Stimulated activated effector memory CD8-positive, alpha-beta T cell treated with anti-CD3 and anti-CD28 coated beads, Interleukin-12 subunit alpha, Interleukin-12 subunit beta, amount 100 ng/mL, for 72 hours (primary cell): ENCODE measurements around the gene BDKRB2.

Experiments used
- ATAC-seq: fragments of 150-1000 bp; cut with Tn5 transposase; 2 replicates; pipeline ENCODE4 v1.10.0; 2021
- DNase-seq, 2 donors: peaks; one replicate each; pipeline ENCODE4 v3.0.0; 2021 to 2022; ENCODE audit warnings: low spot score in 2 of 2
- H3K27ac Mint-ChIP-seq: one replicate; pipeline ENCODE4 v1.8.0; 2022; ENCODE audit warnings: mild to moderate bottlenecking, mixed read lengths
- H3K36me3 Mint-ChIP-seq: one replicate; pipeline ENCODE4 v1.8.0; 2022; ENCODE audit warnings: mild to moderate bottlenecking, mixed read lengths
- H3K4me1 Mint-ChIP-seq: one replicate; pipeline ENCODE4 v1.8.0; 2022; ENCODE audit warnings: mixed read lengths
- H3K4me3 Mint-ChIP-seq: one replicate; pipeline ENCODE4 v1.8.0; 2022; ENCODE audit warnings: mild to moderate bottlenecking, mixed read lengths
- H3K9me3 Mint-ChIP-seq: one replicate; pipeline ENCODE4 v1.8.0; 2022; ENCODE audit warnings: mixed read lengths

Gene BDKRB2

GRCh38 chr14:96272777-96273473 lies 68.3 kb downstream of the BDKRB2 start:
- Mint-ChIP-seq H3K36me3 (no peaks in the 10 kb centered on the region), H3K4me3 (no peak overlapping the region), H3K27ac (no peak overlapping the region), H3K9me3 (peaks cover 3% of the 10 kb centered on the region), H3K4me1 (no peaks in the 10 kb centered on the region)
- ATAC-seq (no peak), DNase-seq (no peak)

- no peak for DNase-seq
- ATAC-seq: no peak
- Mint-ChIP-seq H3K36me3 (no peaks in the 10 kb centered on the region), H3K27ac (no peak overlapping the region), H3K4me1 (no peaks in the 10 kb centered on the region), H3K4me3 (no peak overlapping the region), H3K9me3 (peaks cover 3% of the 10 kb centered on the region)
Observed at GRCh38 chr14:96273629-96274028, 69.0 kb downstream of the BDKRB2 start.

- ATAC-seq: no peak
- Mint-ChIP-seq H3K27ac (no peak overlapping the region), H3K9me3 (peaks cover 3% of the 10 kb centered on the region), H3K4me1 (no peaks in the 10 kb centered on the region), H3K36me3 (peaks cover 1% of the 10 kb centered on the region), H3K4me3 (no peak overlapping the region)
- DNase-seq: no peak
Observed at GRCh38 chr14:96274122-96274521, 69.5 kb downstream of the BDKRB2 start.

- DNase-seq (no peak), ATAC-seq (no peak)
- Mint-ChIP-seq H3K4me3 (no peak overlapping the region), H3K4me1 (no peaks in the 10 kb centered on the region), H3K9me3 (peaks cover 3% of the 10 kb centered on the region), H3K27ac (no peak overlapping the region), H3K36me3 (peaks cover 5% of the 10 kb centered on the region)
Observed at GRCh38 chr14:96274543-96274942, 69.9 kb downstream of the BDKRB2 start.

GRCh38 chr14:96275177-96276112 lies 70.8 kb downstream of the BDKRB2 start:
- Mint-ChIP-seq H3K4me3 (no peak overlapping the region), H3K36me3 (peaks cover 6% of the 10 kb centered on the region), H3K4me1 (no peaks in the 10 kb centered on the region), H3K27ac (no peak overlapping the region), H3K9me3 (peaks cover 3% of the 10 kb centered on the region)
- DNase-seq (peak; percentile 49 to 79), ATAC-seq (peak; percentile 52)

- H3K36me3 Mint-ChIP-seq: peaks cover 11% of the 10 kb centered on the region
- no peaks in the 10 kb centered on the region for H3K4me1 Mint-ChIP-seq
- H3K4me3 Mint-ChIP-seq: no peak overlapping the region
- H3K9me3 Mint-ChIP-seq: peaks cover 3% of the 10 kb centered on the region
- H3K27ac Mint-ChIP-seq: no peak overlapping the region
- DNase-seq: no peak
- ATAC-seq: no peak
Observed at GRCh38 chr14:96277890-96278289, 73.3 kb downstream of the BDKRB2 start.

- Mint-ChIP-seq H3K4me1 (no peaks in the 10 kb centered on the region), H3K27ac (no peak overlapping the region), H3K9me3 (peaks cover 3% of the 10 kb centered on the region), H3K36me3 (peaks cover 26% of the 10 kb centered on the region), H3K4me3 (no peak overlapping the region)
- DNase-seq (no peak), ATAC-seq (no peak)
Observed at GRCh38 chr14:96279564-96279963, 74.9 kb downstream of the BDKRB2 start.

GRCh38 chr14:96280104-96280503 lies 75.5 kb downstream of the BDKRB2 start:
- no peaks in the 10 kb centered on the region for H3K4me1 Mint-ChIP-seq
- H3K36me3 Mint-ChIP-seq: peaks cover 29% of the 10 kb centered on the region
- H3K4me3 Mint-ChIP-seq: no peak overlapping the region
- H3K27ac Mint-ChIP-seq: no peak overlapping the region
- ATAC-seq (no peak), DNase-seq (no peak)
- H3K9me3 Mint-ChIP-seq: peaks cover 3% of the 10 kb centered on the region

GRCh38 chr14:96281486-96281885 lies 76.8 kb downstream of the BDKRB2 start:
- H3K9me3 Mint-ChIP-seq: peaks cover 3% of the 10 kb centered on the region
- ATAC-seq (no peak), DNase-seq (no peak)
- H3K36me3 Mint-ChIP-seq: peaks cover 42% of the 10 kb centered on the region
- no peaks in the 10 kb centered on the region for H3K4me1 Mint-ChIP-seq
- H3K4me3 Mint-ChIP-seq: no peak overlapping the region
- H3K27ac Mint-ChIP-seq: no peak overlapping the region

- Mint-ChIP-seq H3K27ac (no peak overlapping the region), H3K36me3 (peaks cover 67% of the 10 kb centered on the region), H3K4me3 (no peak overlapping the region), H3K4me1 (no peaks in the 10 kb centered on the region), H3K9me3 (no peaks in the 10 kb centered on the region)
- ATAC-seq: no peak
- DNase-seq: no peak
Observed at GRCh38 chr14:96284008-96284407, 79.4 kb downstream of the BDKRB2 start.

GRCh38 chr14:96284430-96284829 lies 79.8 kb downstream of the BDKRB2 start:
- no peak overlapping the region for H3K4me3 Mint-ChIP-seq
- H3K36me3 Mint-ChIP-seq: peaks cover 67% of the 10 kb centered on the region
- H3K9me3 Mint-ChIP-seq: no peaks in the 10 kb centered on the region
- ATAC-seq (no peak), DNase-seq (no peak)
- H3K27ac Mint-ChIP-seq: no peak overlapping the region
- H3K4me1 Mint-ChIP-seq: no peaks in the 10 kb centered on the region

GRCh38 chr14:96285667-96286066 lies 81.0 kb downstream of the BDKRB2 start:
- H3K27ac Mint-ChIP-seq: no peak overlapping the region
- peaks cover 78% of the 10 kb centered on the region for H3K36me3 Mint-ChIP-seq
- no peak overlapping the region for H3K4me3 Mint-ChIP-seq
- ATAC-seq: no peak
- DNase-seq: no peak
- no peaks in the 10 kb centered on the region for H3K4me1 Mint-ChIP-seq
- no peaks in the 10 kb centered on the region for H3K9me3 Mint-ChIP-seq

- H3K4me3 Mint-ChIP-seq: no peak overlapping the region
- H3K36me3 Mint-ChIP-seq: peaks cover 84% of the 10 kb centered on the region
- H3K4me1 Mint-ChIP-seq: no peaks in the 10 kb centered on the region
- no peaks in the 10 kb centered on the region for H3K9me3 Mint-ChIP-seq
- H3K27ac Mint-ChIP-seq: no peak overlapping the region
- ATAC-seq (no peak), DNase-seq (no peak)
Observed at GRCh38 chr14:96286251-96286650, 81.6 kb downstream of the BDKRB2 start.

GRCh38 chr14:96287856-96288255 lies 83.2 kb downstream of the BDKRB2 start:
- Mint-ChIP-seq H3K36me3 (peaks cover 89% of the 10 kb centered on the region), H3K4me1 (no peaks in the 10 kb centered on the region), H3K27ac (peak overlapping the region; percentile 8)

More at GRCh38 chr14:96287856-96288255, 83.2 kb downstream of the BDKRB2 start:
- no peaks in the 10 kb centered on the region for H3K9me3 Mint-ChIP-seq
- ATAC-seq (no peak), DNase-seq (no peak)
- no peak overlapping the region for H3K4me3 Mint-ChIP-seq
